ENCODE measurements around the gene IL12RB2. TPM values are rescaled to one million over a fixed set of nuclear protein-coding genes. Genes with fewer than 3 reads are reported as not detected.

Gene IL12RB2
- total and polyA plus RNA-seq, 8 donors = 0.48 to 1.2 (median 0.69) TPM

DNA sequence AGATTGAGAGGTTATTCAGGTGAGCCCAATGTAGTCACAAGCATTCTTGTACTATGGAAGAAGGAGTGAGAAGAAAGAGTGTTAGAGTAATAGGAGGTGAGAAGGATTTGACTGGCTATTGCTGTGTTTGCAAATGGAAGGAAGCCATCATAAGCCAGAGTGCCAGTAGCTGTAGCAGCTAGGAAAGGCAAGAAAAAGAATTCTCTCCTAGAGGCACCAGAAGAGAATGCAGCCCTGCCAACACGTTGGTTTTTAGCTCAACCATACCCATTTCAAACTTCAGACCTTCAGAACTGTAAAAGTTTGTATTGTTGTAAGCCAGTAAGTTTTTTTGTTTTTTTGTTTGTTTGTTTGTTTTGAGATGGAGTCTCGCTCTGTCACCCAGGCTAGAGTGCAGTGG lies 8.9 kb upstream of the IL12RB2 start:
- no peak for TF ChIP-seq CTCF (IDR thresholded peaks at IDR 0.05)
- intact Hi-C loops (cut with DNase I) = no loop called here
- H3K4me1 ChIP-seq = no peaks in the 10 kb centered on the region
- H3K27ac ChIP-seq = no peak overlapping the region
- no peaks in the 10 kb centered on the region for H3K27me3 ChIP-seq
- ATAC-seq (no peak), DNase-seq (no peak)
- no peaks in the 10 kb centered on the region for H3K9me3 ChIP-seq
- H3K36me3 ChIP-seq = no peaks in the 10 kb centered on the region
- no peak overlapping the region for H3K4me3 ChIP-seq

- no peak overlapping the region for H3K27ac ChIP-seq
- no peaks in the 10 kb centered on the region for H3K9me3 ChIP-seq
- no peak for TF ChIP-seq CTCF (IDR thresholded peaks at IDR 0.05)
- H3K4me1 ChIP-seq = no peaks in the 10 kb centered on the region
- no peaks in the 10 kb centered on the region for H3K27me3 ChIP-seq
- H3K4me3 ChIP-seq = no peak overlapping the region
- no peak for ATAC-seq
- DNase-seq = no peak
- no peaks in the 10 kb centered on the region for H3K36me3 ChIP-seq
- intact Hi-C loops (cut with DNase I) = no loop called here
These were observed 8.4 kb upstream of the IL12RB2 start for GRCh38 chr1:67299296-67299695.

- no peak overlapping the region for H3K27ac ChIP-seq
- no peaks in the 10 kb centered on the region for H3K36me3 ChIP-seq
- no peaks in the 10 kb centered on the region for H3K9me3 ChIP-seq
- no peak for TF ChIP-seq CTCF (IDR thresholded peaks at IDR 0.05)
- H3K4me1 ChIP-seq = no peaks in the 10 kb centered on the region
- intact Hi-C loops (cut with DNase I) = no loop called here
- peaks cover under 1 to 7% of the 10 kb centered on the region in 2 donors for H3K27me3 ChIP-seq
- ATAC-seq (no peak), DNase-seq (no peak)
- no peak overlapping the region for H3K4me3 ChIP-seq
These were observed 7.1 kb upstream of the IL12RB2 start for GRCh38 chr1:67300561-67300960.

DNA sequence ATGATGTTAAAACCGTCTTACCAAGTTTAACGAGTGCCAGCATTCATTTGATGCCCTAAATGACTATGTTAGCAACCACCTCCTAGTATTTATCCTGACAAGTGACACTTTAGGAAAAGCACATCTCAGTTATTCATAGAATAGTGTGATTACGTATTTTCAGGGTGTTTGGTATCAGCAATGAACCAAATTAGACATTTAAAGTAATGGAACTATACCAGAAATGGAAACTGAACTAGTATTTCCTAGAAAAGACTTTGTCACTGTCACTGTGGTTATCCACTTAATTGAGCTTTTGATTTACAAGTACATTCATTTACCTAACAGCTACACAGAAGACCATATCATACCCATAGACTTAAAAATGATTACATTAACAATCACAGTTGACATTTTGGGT lies 3.6 kb upstream of the IL12RB2 start:
- intact Hi-C loops (cut with DNase I) = no loop called here
- TF ChIP-seq CTCF (IDR thresholded peaks at IDR 0.05) = no peak
- DNase-seq = no peak

DNA sequence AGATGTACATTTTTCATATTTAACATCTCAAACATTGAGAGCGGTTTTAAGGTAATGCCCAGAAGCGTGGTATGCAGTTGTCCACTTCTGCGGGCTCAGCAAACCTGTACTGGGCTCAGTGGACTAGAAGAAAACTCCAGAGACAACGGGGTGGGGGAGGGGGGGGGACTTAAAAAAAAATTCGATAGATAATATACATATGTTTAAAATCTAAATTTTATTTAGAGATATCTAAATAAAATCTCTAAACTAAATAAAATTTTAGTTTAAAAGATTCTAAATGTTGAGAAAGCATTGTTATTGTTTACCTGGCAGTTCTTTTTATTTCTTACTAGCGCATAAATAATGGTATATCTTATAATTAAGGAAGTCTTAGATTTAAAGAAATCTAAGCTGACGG lies 1.1 kb upstream of the IL12RB2 start:
- intact Hi-C loops (cut with DNase I) = no loop called here
- Histone ChIP-seq H3K4me1 (peaks cover 3 to 13% of the 10 kb centered on the region in 2 donors), H3K4me3 (no peak overlapping the region), H3K27me3 (peaks cover 32 to 51% of the 10 kb centered on the region in 2 donors), H3K36me3 (no peaks in the 10 kb centered on the region), H3K9me3 (no peaks in the 10 kb centered on the region), H3K27ac (no peak overlapping the region)
- DNase-seq (no peak), ATAC-seq (no peak)
- TF ChIP-seq CTCF (IDR thresholded peaks at IDR 0.05) = no peak

More for the DNA sequence above, 3.6 kb upstream of the IL12RB2 start:
- Histone ChIP-seq H3K4me1 (peaks cover 3 to 13% of the 10 kb centered on the region in 2 donors), H3K36me3 (no peaks in the 10 kb centered on the region), H3K9me3 (no peaks in the 10 kb centered on the region), H3K4me3 (no peak overlapping the region), H3K27ac (no peak overlapping the region), H3K27me3 (peaks cover 32 to 42% of the 10 kb centered on the region in 2 donors)
- no peak for ATAC-seq
